ENCODE data around the gene TPK1. TPM values are rescaled to one million over a fixed set of nuclear protein-coding genes. Genes with fewer than 3 reads are reported as not detected.

TPK1 gene
- total and polyA plus RNA-seq, 8 donors, result 1.8 to 13.0 (median 4.3) TPM

DNA sequence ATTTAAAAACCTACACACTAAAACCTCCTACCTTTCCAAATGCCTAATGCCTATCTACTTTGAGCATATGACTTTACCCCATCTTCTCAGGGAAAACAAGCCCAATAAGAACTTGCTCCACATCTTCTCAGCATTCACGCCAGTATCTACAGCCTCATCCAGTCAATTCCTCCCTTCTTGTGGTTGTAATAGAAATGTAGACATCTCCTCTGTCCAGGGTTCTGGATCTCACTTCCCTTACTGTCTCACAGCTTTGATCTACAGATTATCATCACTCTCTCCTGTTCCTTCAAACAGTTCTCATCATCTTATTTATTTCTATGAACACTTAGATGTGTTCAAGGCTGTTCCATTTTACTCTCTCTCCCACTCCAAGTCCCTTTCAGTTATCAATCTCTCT, 361.9 kb downstream of the TPK1 start:
- intact Hi-C loops (cut with DNase I; ENCODE audit: low total_unique reads), result no loop called here
- Histone ChIP-seq H3K9me3 (no peaks in the 10 kb centered on the region), H3K27ac (no peak overlapping the region), H3K36me3 (no peaks in the 10 kb centered on the region), H3K4me1 (peaks cover 0 to 10% (median 0%) of the 10 kb centered on the region in 4 donors), H3K27me3 (no peaks in the 10 kb centered on the region), H3K4me3 (no peak overlapping the region)
- TF ChIP-seq EP300 (IDR thresholded peaks at IDR 0.05), result no peak
- TF ChIP-seq, protein P1, sequence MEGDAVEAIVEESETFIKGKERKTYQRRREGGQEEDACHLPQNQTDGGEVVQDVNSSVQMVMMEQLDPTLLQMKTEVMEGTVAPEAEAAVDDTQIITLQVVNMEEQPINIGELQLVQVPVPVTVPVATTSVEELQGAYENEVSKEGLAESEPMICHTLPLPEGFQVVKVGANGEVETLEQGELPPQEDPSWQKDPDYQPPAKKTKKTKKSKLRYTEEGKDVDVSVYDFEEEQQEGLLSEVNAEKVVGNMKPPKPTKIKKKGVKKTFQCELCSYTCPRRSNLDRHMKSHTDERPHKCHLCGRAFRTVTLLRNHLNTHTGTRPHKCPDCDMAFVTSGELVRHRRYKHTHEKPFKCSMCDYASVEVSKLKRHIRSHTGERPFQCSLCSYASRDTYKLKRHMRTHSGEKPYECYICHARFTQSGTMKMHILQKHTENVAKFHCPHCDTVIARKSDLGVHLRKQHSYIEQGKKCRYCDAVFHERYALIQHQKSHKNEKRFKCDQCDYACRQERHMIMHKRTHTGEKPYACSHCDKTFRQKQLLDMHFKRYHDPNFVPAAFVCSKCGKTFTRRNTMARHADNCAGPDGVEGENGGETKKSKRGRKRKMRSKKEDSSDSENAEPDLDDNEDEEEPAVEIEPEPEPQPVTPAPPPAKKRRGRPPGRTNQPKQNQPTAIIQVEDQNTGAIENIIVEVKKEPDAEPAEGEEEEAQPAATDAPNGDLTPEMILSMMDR (IDR thresholded peaks at IDR 0.05), result no peak
- TF ChIP-seq POLR2A (IDR thresholded peaks at IDR 0.05), result no peak
- no peak for TF ChIP-seq POLR2AphosphoS5 (IDR thresholded peaks at IDR 0.05)
- DNase-seq, result no peak
- 62 to 89% (median 69%) methylated on average over 1 of the region's 1 CpG for WGBS, 5 donors

DNA sequence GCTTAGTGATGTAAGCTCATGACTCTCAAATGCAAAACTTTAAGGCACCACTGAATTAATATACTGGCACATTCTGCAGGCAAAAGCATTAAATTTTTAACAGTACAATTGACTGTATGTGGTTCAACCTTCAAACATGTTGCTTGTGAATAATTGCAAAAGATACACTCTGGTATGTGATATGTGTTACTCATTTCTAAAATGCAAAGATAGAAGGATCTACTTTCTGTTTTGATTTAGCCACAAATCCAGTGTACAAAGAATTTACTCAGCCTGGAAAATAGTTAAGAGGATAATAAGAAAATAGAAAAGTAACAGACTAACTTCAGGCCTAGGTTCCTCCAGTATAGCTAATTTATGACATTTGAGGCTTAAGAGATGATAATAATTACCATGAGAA, 365.8 kb downstream of the TPK1 start:
- Histone ChIP-seq H3K27ac (no peak overlapping the region), H3K9me3 (peaks cover 0 to 11% (median 0%) of the 10 kb centered on the region in 4 donors), H3K27me3 (no peaks in the 10 kb centered on the region), H3K4me3 (no peak overlapping the region), H3K36me3 (no peaks in the 10 kb centered on the region), H3K4me1 (peaks cover 0 to 10% (median 0%) of the 10 kb centered on the region in 4 donors)
- intact Hi-C loops (cut with DNase I; ENCODE audit: low total_unique reads), result no loop called here
- DNase-seq, result no peak
- TF ChIP-seq, protein P1 (IDR thresholded peaks at IDR 0.05), result no peak
- TF ChIP-seq POLR2A (IDR thresholded peaks at IDR 0.05) (no peak), POLR2AphosphoS5 (IDR thresholded peaks at IDR 0.05) (no peak), EP300 (IDR thresholded peaks at IDR 0.05) (no peak)

DNA sequence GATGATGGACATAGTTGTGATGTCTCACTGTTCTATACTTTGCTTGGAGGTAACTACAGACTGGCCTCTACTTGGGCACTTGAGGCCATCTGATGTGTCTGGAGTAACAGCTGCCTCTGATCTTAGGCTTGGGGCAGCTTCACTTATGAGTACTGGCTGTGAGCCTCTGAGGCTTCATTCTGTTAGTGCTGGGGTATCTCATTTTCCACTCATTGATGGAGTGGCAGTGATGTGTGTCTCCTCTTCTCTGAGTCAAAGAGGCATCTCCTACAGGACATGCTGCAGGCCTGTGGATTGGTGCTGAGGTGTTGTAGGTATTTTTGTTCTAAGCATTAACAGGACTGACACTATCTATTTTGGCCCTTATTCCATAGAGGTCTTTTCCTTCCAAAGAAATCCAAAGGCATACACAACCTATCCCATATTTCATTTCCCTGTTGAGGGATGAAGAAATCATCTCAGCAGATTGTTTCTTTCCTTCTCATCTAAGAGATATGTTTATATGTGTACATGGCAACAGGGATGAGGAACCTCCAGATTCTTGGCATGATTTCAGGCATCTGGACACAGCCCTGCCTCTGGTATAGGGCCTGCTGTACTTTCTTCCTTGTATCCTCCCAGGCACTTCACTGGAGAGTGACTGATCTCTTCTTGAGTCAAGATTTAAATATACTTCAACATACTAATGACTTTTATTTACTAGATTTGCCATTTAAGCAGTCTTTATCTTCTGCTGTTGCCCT, 366.7 kb downstream of the TPK1 start:
- Histone ChIP-seq H3K4me1 (peaks cover 0 to 10% (median 0%) of the 10 kb centered on the region in 4 donors), H3K4me3 (no peak overlapping the region), H3K9me3 (peaks cover 0 to 11% (median 2%) of the 10 kb centered on the region in 4 donors), H3K27me3 (no peaks in the 10 kb centered on the region), H3K27ac (no peak overlapping the region), H3K36me3 (no peaks in the 10 kb centered on the region)
- DNase-seq, result peak in 1 of 2 donors; percentile 56
- intact Hi-C loops (cut with DNase I; ENCODE audit: low total_unique reads), result no loop called here
- no peak for TF ChIP-seq EP300 (IDR thresholded peaks at IDR 0.05)
- TF ChIP-seq, protein P1 (IDR thresholded peaks at IDR 0.05), result no peak
- TF ChIP-seq POLR2A (IDR thresholded peaks at IDR 0.05), result no peak
- no peak for TF ChIP-seq POLR2AphosphoS5 (IDR thresholded peaks at IDR 0.05)

DNA sequence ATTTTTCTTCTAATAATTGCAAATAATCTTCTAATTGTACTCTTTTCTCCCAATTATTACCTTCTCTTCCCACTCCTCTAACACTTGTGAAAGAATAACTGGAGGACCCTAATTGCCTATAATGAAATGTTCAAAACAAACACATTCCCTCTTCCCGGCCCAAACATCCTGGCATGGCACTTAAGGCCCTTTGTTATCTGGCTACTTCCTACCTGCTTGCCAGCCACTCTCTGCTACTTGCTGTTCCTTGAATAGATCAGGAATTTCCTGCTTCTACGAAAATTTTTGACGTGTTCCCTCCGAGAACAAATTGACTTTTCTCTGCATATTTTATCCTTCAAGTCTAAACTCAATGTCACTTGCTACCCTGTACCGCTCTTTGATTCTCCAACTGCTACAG, 376.2 kb downstream of the TPK1 start:
- no peaks in the 10 kb centered on the region for H3K36me3 ChIP-seq
- no peak overlapping the region for H3K27ac ChIP-seq
- no peak overlapping the region for H3K4me3 ChIP-seq
- no peaks in the 10 kb centered on the region for H3K27me3 ChIP-seq
- intact Hi-C loops (cut with DNase I; ENCODE audit: low total_unique reads), result no loop called here
- no peak for DNase-seq
- WGBS, 5 donors, result 24 to 46% (median 37%) methylated on average over 5 of the region's 5 CpGs
- TF ChIP-seq, protein P1 (IDR thresholded peaks at IDR 0.05), result no peak
- TF ChIP-seq POLR2AphosphoS5 (IDR thresholded peaks at IDR 0.05) (no peak), EP300 (IDR thresholded peaks at IDR 0.05) (no peak), POLR2A (IDR thresholded peaks at IDR 0.05) (no peak)
- peaks cover 0 to 12% (median 6%) of the 10 kb centered on the region in 4 donors for H3K9me3 ChIP-seq
- H3K4me1 ChIP-seq, result no peaks in the 10 kb centered on the region
